Esophagus muscularis mucosa (tissue), 3 donors: ENCODE results near the gene INIP.

Experiments
- CTCF ChIP-seq, 3 experiments: fragments of 200-600 bp in 2 of 3; fragments of 450-650 bp in 1 of 3; sonication (generic) in 2 of 3; IDR thresholded peaks; one replicate each; pipeline ENCODE4 v1.5.1; 2017 to 2019; ENCODE audit warnings: antibody characterized with exemption in 3 of 3, mild to moderate bottlenecking in 2 of 3, moderate library complexity in 1 of 3
- POLR2A ChIP-seq: fragments of 450-650 bp; IDR thresholded peaks from one replicate; pipeline ENCODE4 v1.6.1; 2017; ENCODE audit warnings: antibody characterized with exemption, moderate library complexity, mild to moderate bottlenecking, low read depth
- POLR2AphosphoS5 ChIP-seq, 2 donors: sonication (generic); formaldehyde crosslinking; IDR thresholded peaks; one replicate each; pipeline ENCODE4 v1.6.1; 2017; ENCODE audit warnings: antibody characterized with exemption in 2 of 2

- TF ChIP-seq POLR2AphosphoS5 (IDR thresholded peaks at IDR 0.05): no peak
- TF ChIP-seq CTCF (IDR thresholded peaks at IDR 0.05): no peak
- TF ChIP-seq POLR2A: no peak
Observed at GRCh38 chr9:112726428-112726827, 8.5 kb upstream of the INIP start.
